Kidney glomerular epithelial cell (primary cell): ENCODE results near the gene ATP2B1.
"Not testable (repeated sequence)": the region's sequence is repeated elsewhere in the genome, so short reads cannot be mapped to it uniquely, and the experiment has no call there.

Source experiments
- DNase-seq: peaks from one replicate; lab custom pipeline; 2025; lab: John Stamatoyannopoulos, UW

Gene ATP2B1

DNA sequence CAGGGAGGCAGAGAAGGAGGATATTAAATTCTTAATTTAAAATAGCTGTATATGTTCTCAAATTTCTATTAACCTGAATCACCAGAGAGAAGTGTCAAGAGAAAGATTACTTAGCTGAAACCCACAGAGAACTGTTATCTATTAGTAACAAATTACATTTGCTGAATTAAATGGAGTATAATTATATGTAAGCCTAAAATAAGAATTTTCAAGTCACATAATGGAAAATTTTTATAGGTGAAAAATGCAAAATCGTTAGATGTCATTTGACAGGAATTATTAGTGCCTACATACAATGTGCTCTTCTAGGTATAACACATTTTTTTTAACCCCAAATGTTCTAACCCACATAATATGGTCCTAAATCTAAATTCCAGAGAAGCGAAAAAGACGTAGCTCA is 4.1 kb upstream of the ATP2B1 start:
- no peak for DNase-seq

DNA sequence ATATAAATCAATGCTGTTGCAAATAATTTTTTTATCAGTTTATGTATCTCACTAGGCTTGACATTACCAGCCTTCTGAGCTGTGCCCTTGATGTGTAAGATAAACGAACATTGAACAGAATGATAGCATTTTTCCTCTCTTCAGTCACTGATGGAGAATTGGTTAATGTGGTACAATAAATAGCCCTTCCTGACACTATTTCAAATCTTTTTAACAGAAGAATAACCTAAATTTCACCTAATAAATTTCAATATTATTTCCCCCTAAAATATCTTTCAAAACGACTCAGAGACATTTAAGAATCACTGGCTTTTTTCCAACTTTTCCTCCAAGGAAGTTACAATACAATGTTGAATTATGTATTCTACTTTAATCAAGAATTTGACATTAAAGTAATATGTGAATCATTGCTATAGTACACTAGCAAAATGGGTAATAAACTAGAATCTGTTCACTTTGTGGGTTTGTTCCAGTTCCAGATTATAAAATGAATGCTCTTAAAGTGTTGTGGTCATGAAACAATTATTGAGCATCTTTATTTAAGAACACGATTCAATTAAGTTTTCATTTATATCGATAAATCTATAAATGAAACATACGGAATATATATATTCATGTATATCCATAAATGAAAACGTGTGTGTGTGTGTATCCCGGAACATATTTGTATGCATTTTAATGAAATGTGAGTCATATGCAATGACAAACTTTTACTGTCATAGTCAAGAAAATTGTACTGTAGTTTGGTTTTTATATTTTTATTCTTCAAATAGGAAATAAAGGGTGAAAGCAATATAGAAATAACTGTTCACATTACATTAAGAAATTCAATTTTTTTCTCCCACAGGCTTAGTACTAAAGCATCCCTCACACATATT is 2.5 kb upstream of the ATP2B1 start:
- DNase-seq, result no peak

DNA sequence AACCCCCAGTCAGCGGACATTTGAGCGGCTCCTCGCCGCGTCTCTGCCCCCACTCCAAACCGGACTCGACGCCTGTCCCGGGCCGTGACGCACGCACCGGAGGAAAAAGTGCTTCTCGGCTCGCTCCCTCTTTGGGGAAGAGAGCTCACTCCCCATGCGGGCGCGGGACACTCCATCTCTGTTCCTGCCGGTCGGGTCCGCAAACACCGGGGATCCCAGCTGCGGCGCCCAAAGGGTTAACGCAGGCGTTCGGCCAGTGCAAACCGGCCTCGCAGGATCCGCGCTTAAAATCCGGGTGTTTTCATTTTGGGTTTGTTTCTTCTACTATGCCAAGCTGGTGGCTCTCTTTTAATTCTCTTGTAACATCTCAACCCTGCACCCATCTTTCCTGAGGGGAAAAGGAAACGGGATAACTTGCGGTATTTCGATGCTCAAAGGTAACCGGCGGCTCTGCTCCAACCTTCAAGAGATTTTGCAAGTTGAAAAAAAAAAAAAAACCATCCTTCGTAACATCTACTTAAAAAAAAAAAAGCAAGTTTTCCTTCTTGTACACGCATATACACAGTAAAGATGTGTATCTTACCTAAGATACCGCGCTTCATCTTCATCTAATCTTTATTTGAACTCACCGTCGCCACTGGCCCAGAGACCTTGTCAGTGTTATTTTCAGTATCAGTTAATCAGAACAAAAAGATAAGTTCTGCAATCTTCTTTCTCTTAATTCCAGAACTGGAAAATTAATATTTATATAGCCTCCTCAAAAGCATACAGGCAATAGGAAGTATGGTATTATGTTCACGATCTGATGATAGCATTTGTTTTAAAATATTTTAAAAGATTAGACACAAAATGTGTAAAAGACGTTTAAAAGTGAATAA is 1.6 kb upstream of the ATP2B1 start:
- DNase-seq, result no peak

DNA sequence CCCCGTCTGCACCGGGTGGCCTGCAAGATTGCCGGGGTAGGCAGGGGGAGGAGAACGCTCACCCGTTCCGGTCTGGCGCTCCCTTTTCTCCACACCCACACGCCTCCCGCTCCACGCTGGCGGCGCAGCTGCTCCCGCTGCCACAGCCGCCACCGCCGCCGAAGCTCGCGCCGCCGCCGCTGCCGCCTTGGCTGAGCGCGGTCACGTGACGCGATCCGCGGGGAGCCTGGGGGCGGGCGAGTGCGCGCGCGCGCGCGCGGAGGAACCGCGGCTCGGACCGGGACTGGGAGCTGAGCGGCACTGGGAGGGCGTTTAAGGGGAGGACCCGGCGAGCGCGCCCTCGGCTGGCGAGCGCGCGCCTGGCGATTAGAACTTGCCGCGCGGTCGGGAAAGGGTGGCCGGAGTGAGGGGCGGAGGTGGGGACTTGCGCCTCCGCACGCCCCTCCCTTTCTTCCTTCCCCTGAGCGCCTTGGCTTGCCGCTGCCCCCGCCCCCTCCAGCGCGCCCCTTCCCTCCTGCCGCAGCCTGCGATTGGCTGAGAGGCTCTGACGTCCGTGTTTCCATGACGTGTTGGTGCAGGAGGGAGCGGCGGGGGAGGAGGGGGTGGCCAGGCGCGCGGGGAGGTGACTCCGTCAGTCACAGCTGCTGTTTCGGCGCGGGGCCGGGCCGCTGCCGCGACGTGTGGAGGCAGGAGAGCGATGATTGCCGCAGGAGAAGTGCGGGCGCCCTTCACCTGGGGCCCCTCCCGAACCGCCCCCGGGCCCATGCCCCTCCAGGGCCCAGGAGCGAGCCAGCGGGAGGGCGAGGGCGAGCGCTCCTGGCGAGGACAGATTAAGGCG is 738 bp upstream of the ATP2B1 start:
- DNase-seq, result peak; percentile 94

DNA sequence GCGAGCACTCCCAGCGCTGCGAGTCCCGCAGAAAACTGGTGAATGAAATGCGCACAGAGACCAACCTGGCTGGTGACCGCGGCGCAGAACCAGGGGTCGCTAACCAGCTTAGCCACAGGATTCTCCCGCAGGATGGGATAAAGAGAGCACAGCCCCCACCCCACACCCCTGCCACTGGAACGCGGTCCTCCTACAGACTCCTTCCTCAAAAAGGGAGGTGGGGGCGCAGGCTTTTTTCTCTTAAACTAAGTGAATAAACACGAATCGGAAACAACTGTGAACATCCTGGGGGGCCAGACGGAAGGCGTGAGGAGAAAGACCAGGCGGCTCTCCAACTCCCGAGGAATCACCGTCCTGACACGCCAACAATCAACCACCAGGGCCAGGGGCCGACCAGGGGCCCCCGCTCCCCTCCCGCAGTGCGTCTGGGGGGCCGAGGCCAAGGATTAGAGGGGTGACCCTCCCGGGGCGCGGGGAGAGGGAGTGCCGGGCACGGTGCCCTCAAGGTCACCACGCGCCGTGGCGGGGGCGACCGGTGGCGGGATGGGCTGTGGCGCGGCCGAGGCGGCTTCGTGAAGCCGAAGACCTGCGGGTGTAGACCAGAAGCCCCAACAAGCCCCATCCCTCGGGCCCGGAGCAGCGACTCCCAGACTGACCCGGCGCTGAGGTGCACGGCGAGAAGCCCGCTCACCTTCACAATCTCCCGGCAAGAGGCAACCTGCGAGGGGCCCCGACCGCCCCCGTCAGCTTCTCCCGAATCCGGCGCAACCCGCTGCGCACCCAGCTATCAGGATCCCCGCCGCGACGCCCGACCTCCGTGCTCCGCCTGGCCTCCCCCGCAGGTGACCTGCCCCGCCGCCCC is 704 bp downstream of the ATP2B1 start:
- DNase-seq, result no peak

DNA sequence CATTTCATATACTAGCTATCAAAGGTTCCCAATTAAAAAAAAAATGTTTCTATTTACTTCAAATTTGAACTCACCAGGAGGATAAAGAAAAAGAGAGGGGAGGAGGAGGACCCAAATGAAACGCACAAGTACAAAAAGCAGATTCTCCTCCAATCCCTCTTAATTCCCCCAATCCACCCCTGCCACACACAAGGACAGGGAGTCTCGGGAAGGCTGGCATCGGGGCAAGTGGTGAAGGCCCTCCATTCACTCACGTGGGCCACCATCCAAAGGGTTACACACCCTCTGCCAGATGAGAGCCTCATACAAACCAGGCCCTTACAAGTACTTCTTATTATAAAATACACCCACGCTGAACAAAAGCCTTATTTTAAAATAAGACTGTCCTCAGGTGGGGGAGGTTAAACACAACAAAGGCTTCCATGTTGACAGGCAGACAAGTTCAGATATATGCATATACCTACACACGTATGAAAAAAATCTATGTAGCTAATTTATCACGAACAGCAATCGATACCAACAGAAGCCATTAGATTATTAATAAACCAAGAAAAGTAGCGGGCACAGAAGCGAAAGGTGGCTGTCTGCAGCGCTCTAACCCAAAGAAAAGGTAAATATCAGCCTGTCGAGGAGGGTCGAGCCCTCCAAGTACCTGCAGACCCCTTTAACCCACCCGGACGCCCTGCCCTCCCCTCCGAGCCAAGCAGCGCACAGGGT is 1.5 kb downstream of the ATP2B1 start:
- DNase-seq, result no peak

DNA sequence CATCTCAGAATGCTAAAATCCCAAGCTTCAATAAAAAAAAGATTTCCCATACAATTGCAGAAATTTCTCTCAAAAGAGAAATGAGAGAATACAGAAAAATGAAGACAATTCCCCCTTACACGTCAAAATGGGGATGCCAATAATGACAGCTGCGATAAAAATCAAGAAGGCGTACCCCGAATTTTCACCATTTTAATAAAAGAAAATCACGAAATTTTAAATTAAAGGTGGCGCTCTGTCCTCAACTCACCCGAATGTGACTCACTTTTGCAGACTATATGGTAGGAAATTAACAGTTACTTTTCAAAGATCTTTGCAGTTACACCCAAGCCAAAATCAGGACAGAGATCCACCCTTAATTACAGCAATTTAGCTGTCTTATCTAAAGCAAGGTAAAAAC is 2.1 kb downstream of the ATP2B1 start:
- no peak for DNase-seq

DNA sequence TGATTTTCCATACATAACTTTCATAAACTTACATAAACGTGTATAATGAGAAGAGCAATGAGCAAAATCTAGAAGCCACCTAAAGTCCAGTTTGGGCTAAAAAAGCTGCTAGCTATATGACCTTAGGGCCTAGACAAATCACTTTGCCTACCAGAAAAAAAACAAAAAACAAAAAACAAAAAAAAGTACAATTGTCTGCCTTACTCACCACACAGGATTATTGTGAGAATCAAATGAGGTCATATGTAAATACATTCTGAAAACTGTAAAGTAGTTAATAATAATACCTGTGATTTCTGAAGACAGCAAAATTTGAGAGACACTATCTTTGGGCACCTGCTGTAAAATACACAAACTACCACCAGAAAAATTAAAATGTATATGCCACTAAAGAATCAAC is 4.2 kb downstream of the ATP2B1 start:
- DNase-seq, result no peak

DNA sequence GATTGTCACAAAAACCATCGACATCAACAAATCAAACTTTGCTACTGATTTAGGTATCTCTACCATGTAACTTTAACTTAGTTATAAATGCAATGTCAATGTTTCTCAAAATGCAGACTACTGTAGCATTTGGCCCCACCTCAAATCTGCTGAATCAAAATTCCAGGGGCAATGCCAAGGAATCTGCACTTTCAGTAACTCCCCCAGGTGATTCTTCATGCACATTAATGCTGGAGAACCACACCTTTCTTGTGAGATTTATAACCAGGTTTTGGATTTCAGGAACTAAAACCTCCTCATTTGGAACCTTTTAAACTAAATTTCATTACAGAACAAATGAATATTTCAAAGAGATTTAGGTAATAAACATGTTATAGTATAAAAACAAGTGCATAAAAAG is 4.9 kb downstream of the ATP2B1 start:
- peak; percentile 42 for DNase-seq

DNA sequence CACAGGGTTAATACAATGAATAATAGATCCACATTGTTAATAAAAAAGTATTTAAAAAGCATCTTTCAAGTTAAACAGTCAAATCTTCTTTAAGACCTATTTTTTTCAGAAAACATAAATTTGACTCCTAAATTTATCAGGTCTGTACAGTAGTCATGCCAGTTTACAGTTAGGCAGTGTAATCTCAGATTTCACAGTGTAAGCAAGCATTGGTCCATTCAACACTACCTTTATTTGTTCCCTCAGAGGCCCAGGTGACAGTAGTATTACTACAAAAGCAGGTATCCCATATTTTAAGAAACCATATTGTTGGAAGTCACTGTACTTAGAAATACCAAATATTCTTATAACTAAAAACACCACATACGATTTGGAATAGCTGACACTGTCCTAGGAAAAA is 6.1 kb downstream of the ATP2B1 start:
- no peak for DNase-seq

DNA sequence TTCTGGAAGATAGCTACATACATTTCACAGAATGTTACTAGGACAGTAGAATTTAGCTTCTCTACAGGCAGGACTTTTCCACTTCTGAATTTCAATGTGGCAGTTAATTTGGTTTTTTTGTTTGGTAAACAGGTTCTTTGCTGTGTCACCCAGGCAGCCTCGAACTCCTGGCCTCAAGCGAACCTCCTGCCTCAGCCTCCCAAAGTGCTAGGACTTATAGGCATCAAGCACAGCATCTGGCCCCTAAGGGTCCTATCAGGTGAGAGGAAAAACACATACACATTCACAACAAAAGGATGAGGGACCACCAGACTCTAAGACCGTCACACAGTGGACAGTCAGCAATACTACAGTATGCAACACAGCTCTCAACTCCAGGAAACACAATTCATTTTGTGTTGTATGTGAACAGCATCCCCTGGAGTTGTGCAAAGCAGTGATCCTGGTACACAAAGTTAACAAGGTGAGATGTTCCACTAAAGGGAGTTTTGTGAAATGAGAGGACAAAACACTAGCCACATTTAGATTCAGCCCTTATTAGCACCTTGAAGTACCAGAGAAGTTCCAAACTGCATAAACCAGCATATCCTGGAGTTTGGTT is 6.9 kb downstream of the ATP2B1 start:
- DNase-seq, result no peak

DNA sequence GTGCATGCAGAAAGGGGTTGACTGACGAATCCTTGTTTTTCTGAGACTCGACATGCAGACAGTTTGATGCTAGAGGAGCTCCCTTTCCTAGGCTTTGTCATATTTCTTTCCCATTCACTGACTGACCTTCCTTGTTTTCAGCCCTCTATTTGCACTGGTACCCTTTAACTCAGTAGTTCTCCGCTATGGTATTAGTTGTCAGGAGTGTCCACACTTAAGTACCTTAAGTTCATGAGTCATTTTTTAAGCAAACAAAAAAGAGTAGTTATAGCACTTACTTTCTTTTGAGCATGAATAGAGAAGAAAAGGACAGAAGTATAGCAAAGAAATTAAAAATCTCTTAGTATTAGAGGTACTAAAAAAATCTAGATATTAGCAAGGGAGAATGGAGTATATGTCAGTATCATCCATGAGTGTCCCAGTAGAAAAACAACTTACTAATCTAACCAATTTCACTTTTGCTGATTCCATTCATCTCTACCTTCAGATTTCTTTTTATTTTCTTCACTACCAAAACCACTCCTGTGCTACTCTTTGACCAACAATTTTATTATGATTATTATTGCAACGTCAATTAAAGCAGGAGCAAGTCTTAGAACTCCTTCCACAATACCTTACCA is 8.3 kb downstream of the ATP2B1 start:
- no peak for DNase-seq

DNA sequence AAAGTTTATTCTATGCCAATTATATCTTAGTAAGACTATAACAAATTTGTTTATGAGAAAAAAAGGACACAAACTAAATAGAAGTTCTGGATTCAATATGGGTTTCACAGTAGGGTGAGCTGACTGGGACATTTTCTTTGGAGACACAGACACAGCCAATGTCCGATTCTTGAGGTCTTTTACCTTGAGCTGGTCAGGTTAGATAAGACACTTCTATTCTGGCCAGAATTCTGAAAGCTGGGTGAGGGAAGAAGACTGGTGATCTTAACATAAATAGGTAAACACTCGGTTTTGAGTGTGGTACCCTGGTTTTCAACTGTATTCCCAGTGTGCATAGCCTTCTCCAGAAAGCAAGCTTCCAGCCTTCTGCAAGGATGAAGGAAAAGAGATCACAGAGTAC is 10.0 kb downstream of the ATP2B1 start:
- no peak for DNase-seq

DNA sequence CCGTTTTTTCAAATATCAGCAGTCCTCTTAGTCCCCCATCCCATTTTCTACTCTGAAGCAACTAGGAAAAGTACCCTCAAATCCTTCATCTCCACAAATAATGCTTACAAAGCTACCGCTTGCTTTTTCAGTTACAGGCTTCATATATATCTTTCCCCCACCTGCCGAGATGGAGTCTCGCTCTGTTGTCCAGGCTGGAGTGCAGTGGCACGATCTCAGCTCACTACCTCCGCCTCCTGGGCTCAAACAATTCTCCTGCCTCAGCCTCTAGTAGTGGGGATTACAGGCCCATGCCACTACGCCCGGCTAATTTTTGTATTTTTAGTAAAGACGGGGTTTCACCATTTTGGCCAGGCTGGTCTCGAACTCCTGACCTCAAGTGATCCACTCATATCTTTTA is 10.9 kb downstream of the ATP2B1 start:
- not testable (repeated sequence) for DNase-seq

DNA sequence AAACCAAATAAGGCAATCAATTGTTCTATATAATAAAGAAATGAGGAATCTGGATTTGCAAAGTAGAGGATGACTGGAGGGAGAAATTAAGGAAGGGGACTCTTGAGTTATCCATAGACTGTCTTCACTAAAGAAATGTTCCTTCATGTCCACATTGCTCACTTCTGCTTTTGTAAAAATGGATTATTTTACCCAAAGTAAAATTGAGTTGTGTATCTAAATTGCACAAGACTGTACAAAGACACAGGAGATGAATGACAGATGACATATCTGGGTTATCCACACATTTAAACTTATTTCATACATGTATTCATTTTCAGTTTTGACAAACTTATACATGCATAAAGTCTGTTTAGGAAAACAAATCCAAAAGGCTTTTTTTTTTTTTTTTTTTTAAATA is 11.3 kb downstream of the ATP2B1 start:
- no peak for DNase-seq

DNA sequence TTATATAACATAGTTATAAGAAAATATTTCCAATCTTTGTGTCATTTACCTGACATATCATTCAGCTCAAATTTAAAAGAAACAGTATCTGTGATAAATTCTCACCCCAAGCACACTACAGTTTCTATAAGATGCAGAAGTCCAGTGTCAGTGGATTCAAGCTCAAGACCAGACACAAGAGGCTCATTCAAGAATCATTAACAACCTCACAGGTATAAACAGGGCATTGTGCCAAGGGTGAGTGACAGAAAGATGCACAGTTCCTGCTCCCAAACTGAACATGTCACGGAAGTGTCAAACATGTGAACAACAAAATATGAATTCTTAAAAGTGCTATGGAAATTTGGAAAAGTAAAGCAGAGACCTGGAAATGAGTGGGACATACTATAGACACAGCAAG is 12.8 kb downstream of the ATP2B1 start:
- DNase-seq, result no peak

DNA sequence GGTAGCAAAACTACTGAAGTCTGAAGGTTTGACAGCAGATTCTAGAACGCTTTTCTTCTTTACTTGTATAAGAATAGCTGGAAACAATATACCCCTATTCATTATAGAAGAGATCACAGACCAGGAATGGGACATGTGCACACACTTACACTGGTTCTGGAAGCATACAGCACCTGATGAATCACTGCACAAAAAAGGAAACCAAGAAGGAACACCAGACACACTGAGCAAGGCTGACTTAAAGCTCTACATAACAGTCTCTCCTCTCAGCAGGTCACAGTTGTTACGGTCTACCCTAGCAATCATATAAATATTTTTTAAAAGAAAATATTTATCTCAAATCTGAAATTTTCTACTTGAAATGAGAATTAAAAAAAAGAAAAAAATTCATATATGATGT is 13.5 kb downstream of the ATP2B1 start:
- DNase-seq, result peak; percentile 31

DNA sequence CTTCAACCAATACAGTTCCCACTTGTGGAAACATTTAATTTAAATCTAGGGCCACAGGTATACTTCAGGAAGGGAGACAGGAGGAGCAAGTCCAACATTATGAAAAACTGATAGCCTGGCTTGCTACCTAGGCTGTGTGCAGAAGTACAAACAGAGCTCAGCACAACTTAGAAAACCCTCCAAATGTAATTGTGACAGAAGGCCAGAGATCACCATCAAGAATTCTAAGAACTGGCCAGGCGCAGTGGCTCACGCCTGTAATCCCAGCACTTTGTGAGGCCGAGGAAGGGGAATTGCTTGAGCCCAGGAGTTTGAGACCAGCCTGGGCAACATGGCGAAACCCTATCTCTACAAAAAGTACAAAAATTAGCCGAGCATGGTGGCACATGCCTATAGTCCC is 14.1 kb downstream of the ATP2B1 start:
- no peak for DNase-seq

DNA sequence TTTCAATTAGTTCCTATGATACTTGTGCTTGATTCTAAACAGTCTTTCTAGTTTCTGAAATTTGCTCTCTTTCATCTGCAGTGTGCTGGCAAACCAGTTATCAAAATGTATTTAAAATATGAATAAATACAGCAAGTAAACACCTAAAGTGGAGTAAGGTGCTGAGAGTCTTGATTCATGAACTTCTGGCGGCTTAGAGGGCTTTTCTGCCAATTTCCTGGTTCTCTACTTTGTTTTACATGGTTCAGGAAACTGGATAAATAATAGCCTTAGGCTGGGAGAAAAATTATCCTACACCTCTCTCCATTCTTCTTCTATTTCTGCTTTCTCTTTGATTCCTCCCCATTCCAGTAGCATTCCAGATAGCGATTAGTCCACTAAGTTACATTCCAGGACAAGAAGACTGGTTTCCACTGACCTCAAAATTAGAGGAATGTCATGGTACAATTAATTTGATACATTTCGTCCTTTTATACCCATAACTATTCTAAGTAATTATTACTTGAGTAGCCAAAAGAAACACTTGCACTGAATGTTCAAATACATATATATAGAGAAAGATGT is 14.9 kb downstream of the ATP2B1 start:
- DNase-seq, result peak; percentile 77
